Osteocyte (in vitro differentiated cells): ENCODE measurements around the gene CKB. TPM values are rescaled to one million over a fixed set of nuclear protein-coding genes. Genes with fewer than 3 reads are reported as not detected.

Experiments
- DNase-seq: peaks from one replicate; pipeline ENCODE4 v3.0.0; 2021; ENCODE audit warnings: mixed read lengths; ENCODE audit not compliant: unreplicated experiment; ENCODE audit errors: extremely low spot score
- H3K27ac Mint-ChIP-seq: one replicate; pipeline ENCODE4 v1.8.0; 2021; ENCODE audit warnings: mild to moderate bottlenecking, mixed read lengths; ENCODE audit not compliant: unreplicated experiment
- H3K27me3 Mint-ChIP-seq: one replicate; pipeline ENCODE4 v1.8.0; 2021; ENCODE audit warnings: mixed read lengths; ENCODE audit not compliant: unreplicated experiment
- H3K36me3 Mint-ChIP-seq: one replicate; pipeline ENCODE4 v1.8.0; 2021; ENCODE audit warnings: mixed read lengths; ENCODE audit not compliant: unreplicated experiment
- H3K4me1 Mint-ChIP-seq: one replicate; pipeline ENCODE4 v1.8.0; 2021; ENCODE audit warnings: mixed read lengths; ENCODE audit not compliant: unreplicated experiment
- H3K4me3 Mint-ChIP-seq: one replicate; pipeline ENCODE4 v1.8.0; 2021; ENCODE audit warnings: mild to moderate bottlenecking, moderate library complexity, mixed read lengths; ENCODE audit not compliant: unreplicated experiment
- H3K9me3 Mint-ChIP-seq: one replicate; pipeline ENCODE4 v1.8.0; 2021; ENCODE audit warnings: mixed read lengths; ENCODE audit not compliant: unreplicated experiment
- CTCF ChIP-seq: fragments of 200-600 bp; sonication (generic); IDR thresholded peaks from 2 replicates; pipeline ENCODE4 v1.5.0; 2021; ENCODE audit warnings: antibody characterized with exemption, mild to moderate bottlenecking, moderate library complexity
- total RNA-seq: library from RNA; stranded (reverse); gene quantifications from 2 replicates; pipeline ENCODE4 v1.2.1, GENCODE V29; 2021

CKB gene
- total RNA-seq, 1 donor from 2014 or later: 25.4 TPM

DNA sequence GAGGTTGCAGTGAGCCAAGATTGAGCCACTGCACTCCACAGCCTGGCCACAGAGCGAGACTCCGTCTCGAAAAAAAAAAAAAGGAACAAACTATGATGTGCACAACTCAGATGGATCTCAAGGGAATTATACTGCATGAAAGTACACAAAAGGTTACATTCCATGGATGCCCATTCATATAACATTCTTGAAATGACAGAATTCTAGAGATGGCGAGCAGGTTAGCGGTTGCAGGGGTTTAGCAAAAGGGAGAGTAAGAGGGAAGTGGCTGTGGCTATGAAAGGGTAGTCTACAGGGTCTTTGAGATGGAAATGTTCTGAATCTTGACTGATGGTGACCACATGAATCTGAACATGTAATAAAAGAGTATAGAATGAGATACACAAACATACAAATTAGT, 49.7 kb downstream of the CKB start:
- DNase-seq: no peak
- peaks cover 9% of the 10 kb centered on the region for H3K4me1 Mint-ChIP-seq
- H3K9me3 Mint-ChIP-seq: no peaks in the 10 kb centered on the region
- no peak for TF ChIP-seq CTCF
- H3K27ac Mint-ChIP-seq: peak overlapping the region; percentile 8
- H3K27me3 Mint-ChIP-seq: no peaks in the 10 kb centered on the region
- no peak overlapping the region for H3K4me3 Mint-ChIP-seq
- H3K36me3 Mint-ChIP-seq: peaks cover 46% of the 10 kb centered on the region

Other genes with a start within 250 kb of the CKB start
- gene EIF5, start 188.6 kb downstream of the CKB start, total RNA-seq: 214 and 229 TPM in 2 replicates
- 81.7 and 84.2 TPM in 2 replicates for gene MARK3, start 137.4 kb downstream of the CKB start, total RNA-seq
- gene TRMT61A, start 6.4 kb upstream of the CKB start, total RNA-seq: 10.9 and 11.5 TPM in 2 replicates
- 21.9 and 22.4 TPM in 2 replicates for gene BAG5, start 39.8 kb upstream of the CKB start, total RNA-seq
- 41.0 and 42.0 TPM in 2 replicates for gene COA8, start 40.1 kb upstream of the CKB start, total RNA-seq
- 186 and 211 TPM in 2 replicates for gene KLC1, start 106.4 kb upstream of the CKB start, total RNA-seq
- gene XRCC3, start 192.6 kb upstream of the CKB start, total RNA-seq: 7.5 and 7.9 TPM in 2 replicates
- gene ZFYVE21, start 193.0 kb upstream of the CKB start, total RNA-seq: 48.9 and 52.9 TPM in 2 replicates